ENCODE measurements around the gene AGAP3.

Gene AGAP3

GRCh38 chr7:151134743-151135524, 48.7 kb downstream of the AGAP3 start:
- no peak for TF ChIP-seq CTCF (IDR thresholded peaks at IDR 0.05)

GRCh38 chr7:151135525-151135845, 49.2 kb downstream of the AGAP3 start:
- no peak for TF ChIP-seq CTCF (IDR thresholded peaks at IDR 0.05)

GRCh38 chr7:151135866-151136843, 49.9 kb downstream of the AGAP3 start:
- no peak for TF ChIP-seq CTCF (IDR thresholded peaks at IDR 0.05)

- no peak for TF ChIP-seq CTCF (IDR thresholded peaks at IDR 0.05)
These were observed 50.9 kb downstream of the AGAP3 start for GRCh38 chr7:151137076-151137675.

GRCh38 chr7:151137791-151138152, 51.5 kb downstream of the AGAP3 start:
- TF ChIP-seq CTCF (IDR thresholded peaks at IDR 0.05) = no peak

- no peak for TF ChIP-seq CTCF (IDR thresholded peaks at IDR 0.05)
These were observed 52.0 kb downstream of the AGAP3 start for GRCh38 chr7:151138153-151138851.
